Epithelial cell of prostate (primary cell): Measurements from ENCODE around the gene OS9.
A peak's percentile ranks its signal among the peaks of the same experiment; 100 is the strongest.
"Not testable (repeated sequence)": the region's sequence is repeated elsewhere in the genome, so short reads cannot be mapped to it uniquely, and the experiment has no call there.

Experiments
- DNase-seq: peaks from one replicate; pipeline ENCODE4 v3.0.0-alpha.2; 2011; ENCODE audit warnings: low read depth, low spot score
- H3K27ac ChIP-seq: fragments of 450-650 bp; 2 replicates; pipeline ENCODE4 v1.5.1; 2017; ENCODE audit warnings: mild to moderate bottlenecking

The OS9 gene

GRCh38 chr12:57693659-57694458 lies at the start of gene OS9:
OS9 (plus strand) TSS chr12:57694132; CDS start chr12:57694162, 30 bp downstream.
- peak within 1 kb of the TSS; percentile 23 for H3K27ac ChIP-seq
- peak; percentile 99 for DNase-seq

- H3K27ac ChIP-seq, DNase-seq: not testable (repeated sequence)
These were observed 47.8 kb upstream of the OS9 start for GRCh38 chr12:57645990-57646658.

GRCh38 chr12:57646659-57647049 lies 47.3 kb upstream of the OS9 start:
- H3K27ac ChIP-seq, DNase-seq: not testable (repeated sequence)

GRCh38 chr12:57654042-57654441 lies 39.9 kb upstream of the OS9 start:
- DNase-seq = no peak
- no peak overlapping the region for H3K27ac ChIP-seq

- no peak overlapping the region for H3K27ac ChIP-seq
- DNase-seq = no peak
These were observed 38.2 kb upstream of the OS9 start for GRCh38 chr12:57655541-57656240.

- not testable (repeated sequence) for DNase-seq, H3K27ac ChIP-seq
These were observed 37.5 kb upstream of the OS9 start for GRCh38 chr12:57656408-57656807.

- no peak overlapping the region for H3K27ac ChIP-seq
- DNase-seq = no peak
These were observed 36.2 kb upstream of the OS9 start for GRCh38 chr12:57657744-57658143.

- H3K27ac ChIP-seq = no peak overlapping the region
- no peak for DNase-seq
These were observed 35.0 kb upstream of the OS9 start for GRCh38 chr12:57658890-57659289.

- no peak overlapping the region for H3K27ac ChIP-seq
- DNase-seq = no peak
These were observed 32.6 kb upstream of the OS9 start for GRCh38 chr12:57661376-57661775.

GRCh38 chr12:57665066-57665820 lies 28.7 kb upstream of the OS9 start:
- not testable (repeated sequence) for H3K27ac ChIP-seq, DNase-seq

- no peak overlapping the region for H3K27ac ChIP-seq
- DNase-seq = no peak
These were observed 27.0 kb upstream of the OS9 start for GRCh38 chr12:57666897-57667296.

- not testable (repeated sequence) for DNase-seq, H3K27ac ChIP-seq
These were observed 24.2 kb upstream of the OS9 start for GRCh38 chr12:57669691-57670090.

- not testable (repeated sequence) for DNase-seq, H3K27ac ChIP-seq
These were observed 22.1 kb upstream of the OS9 start for GRCh38 chr12:57671811-57672210.

GRCh38 chr12:57672801-57673200 lies 21.1 kb upstream of the OS9 start:
- H3K27ac ChIP-seq = no peak overlapping the region
- no peak for DNase-seq

- DNase-seq = no peak
- no peak overlapping the region for H3K27ac ChIP-seq
These were observed 19.2 kb upstream of the OS9 start for GRCh38 chr12:57674691-57675090.

- DNase-seq, H3K27ac ChIP-seq: not testable (repeated sequence)
These were observed 16.0 kb upstream of the OS9 start for GRCh38 chr12:57677947-57678346.

GRCh38 chr12:57679697-57680096 lies 14.2 kb upstream of the OS9 start:
- DNase-seq = no peak
- no peak overlapping the region for H3K27ac ChIP-seq

- H3K27ac ChIP-seq = no peak overlapping the region
- no peak for DNase-seq
These were observed 6.1 kb upstream of the OS9 start for GRCh38 chr12:57687862-57688261.

- H3K27ac ChIP-seq = no peak overlapping the region
- no peak for DNase-seq
These were observed 5.0 kb upstream of the OS9 start for GRCh38 chr12:57688931-57689330.

- no peak for DNase-seq
- H3K27ac ChIP-seq = no peak overlapping the region
These were observed 1.4 kb upstream of the OS9 start for GRCh38 chr12:57692500-57692899.
